NT2/D1 (cell line): ENCODE measurements around the gene DDX3X.
"Not testable (repeated sequence)": the region's sequence is repeated elsewhere in the genome, so short reads cannot be mapped to it uniquely, and the experiment has no call there.

Source experiments
- DNase-seq: peaks from one replicate; pipeline ENCODE4 v3.0.0-alpha.2; 2011; ENCODE audit warnings: low read depth, low spot score
- H3K27me3 ChIP-seq: 2 replicates; pipeline ENCODE4 v1.6.0; 2011; ENCODE audit warnings: mild to moderate bottlenecking; ENCODE audit not compliant: insufficient read length, insufficient read depth
- H3K36me3 ChIP-seq: 2 replicates; pipeline ENCODE4 v1.6.1; 2011; ENCODE audit warnings: mild to moderate bottlenecking, low read length, mixed read lengths; ENCODE audit not compliant: insufficient read depth, insufficient read length
- H3K4me1 ChIP-seq: 2 replicates; pipeline ENCODE4 v1.5.1; 2011; ENCODE audit not compliant: insufficient read depth, insufficient read length
- H3K4me3 ChIP-seq: 2 replicates; pipeline ENCODE4 v1.5.1; 2011; ENCODE audit warnings: low read depth; ENCODE audit not compliant: insufficient read length
- H3K9ac ChIP-seq: 2 replicates; pipeline ENCODE4 v1.6.0; 2011; ENCODE audit warnings: low read depth; ENCODE audit not compliant: insufficient read length
- H3K9me3 ChIP-seq: 2 replicates; pipeline ENCODE4 v1.5.1; 2011; ENCODE audit warnings: mild to moderate bottlenecking, low read length; ENCODE audit not compliant: insufficient read depth
- SUZ12 ChIP-seq: IDR thresholded peaks from 2 replicates; pipeline ENCODE4 v1.6.1; 2011; ENCODE audit not compliant: insufficient read length, insufficient read depth; ENCODE audit errors: extremely low read depth
- YY1 ChIP-seq: IDR thresholded peaks from 2 replicates; pipeline ENCODE4 v1.6.1; 2011; ENCODE audit not compliant: insufficient read length, insufficient read depth
- ZNF274 ChIP-seq: IDR thresholded peaks from 2 replicates; pipeline ENCODE4 v1.6.1; 2011; ENCODE audit warnings: mild to moderate bottlenecking, low read depth, low read length

Gene DDX3X

DNA sequence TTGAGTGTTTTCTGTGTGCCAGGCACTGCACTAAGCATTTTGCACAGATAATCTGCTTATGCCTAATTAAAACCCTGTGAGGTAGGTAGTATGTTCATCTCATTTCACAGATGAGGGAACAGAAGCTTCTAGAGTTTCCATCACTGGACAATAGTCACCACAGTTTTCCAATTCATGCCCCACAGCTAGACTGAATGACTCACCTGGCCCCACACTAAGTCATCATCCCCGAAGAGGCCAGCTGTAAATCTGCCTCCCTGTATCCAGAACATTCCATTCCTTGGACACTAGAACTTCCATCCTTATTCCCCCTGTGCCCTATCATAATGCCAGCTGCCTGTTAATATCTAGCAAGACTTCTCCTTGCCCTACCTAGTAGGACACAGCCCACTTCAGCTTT is 72.2 kb downstream of the DDX3X start:
- Histone ChIP-seq H3K36me3 (no peaks in the 10 kb centered on the region), H3K27me3 (no peaks in the 10 kb centered on the region), H3K9ac (no peak overlapping the region), H3K9me3 (no peaks in the 10 kb centered on the region), H3K4me1 (peaks cover 2% of the 10 kb centered on the region), H3K4me3 (no peak overlapping the region)
- DNase-seq = no peak
- no peak for TF ChIP-seq YY1
- TF ChIP-seq SUZ12 = no peak
- no peak for TF ChIP-seq ZNF274

DNA sequence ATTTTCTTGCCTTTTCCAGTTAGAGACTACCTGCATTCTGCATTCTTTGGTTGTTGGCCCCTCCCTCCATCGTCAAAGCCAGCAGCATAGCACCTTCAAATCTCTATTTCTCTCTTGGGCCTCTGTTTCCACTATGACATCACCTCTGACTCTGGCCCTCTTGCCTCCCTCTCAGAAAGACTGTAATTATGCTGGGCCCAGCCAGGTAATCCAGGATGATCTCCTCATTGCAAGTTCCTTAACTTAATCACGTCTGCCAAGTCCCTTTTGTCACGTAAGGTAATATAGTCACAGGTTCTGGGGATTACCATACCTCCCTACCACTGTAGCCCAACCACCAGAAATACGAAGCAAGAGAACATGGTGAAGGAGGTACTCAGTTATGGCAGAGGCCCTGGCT is 73.9 kb downstream of the DDX3X start:
- H3K27me3 ChIP-seq = no peaks in the 10 kb centered on the region
- no peak overlapping the region for H3K4me3 ChIP-seq
- no peak for DNase-seq
- H3K36me3 ChIP-seq = no peaks in the 10 kb centered on the region
- peaks cover 4% of the 10 kb centered on the region for H3K4me1 ChIP-seq
- H3K9ac ChIP-seq = no peak overlapping the region
- TF ChIP-seq SUZ12 (no peak), YY1 (no peak), ZNF274 (no peak)
- H3K9me3 ChIP-seq = no peaks in the 10 kb centered on the region

GRCh38 chrX:41408576-41408975 is 74.6 kb downstream of the DDX3X start:
- H3K36me3 ChIP-seq = no peaks in the 10 kb centered on the region
- H3K9me3 ChIP-seq = no peaks in the 10 kb centered on the region
- H3K27me3 ChIP-seq = no peaks in the 10 kb centered on the region
- H3K4me3 ChIP-seq = no peak overlapping the region
- peaks cover 4% of the 10 kb centered on the region for H3K4me1 ChIP-seq
- no peak for DNase-seq
- H3K9ac ChIP-seq = no peak overlapping the region
- no peak for TF ChIP-seq YY1
- no peak for TF ChIP-seq SUZ12
- TF ChIP-seq ZNF274 = no peak

DNA sequence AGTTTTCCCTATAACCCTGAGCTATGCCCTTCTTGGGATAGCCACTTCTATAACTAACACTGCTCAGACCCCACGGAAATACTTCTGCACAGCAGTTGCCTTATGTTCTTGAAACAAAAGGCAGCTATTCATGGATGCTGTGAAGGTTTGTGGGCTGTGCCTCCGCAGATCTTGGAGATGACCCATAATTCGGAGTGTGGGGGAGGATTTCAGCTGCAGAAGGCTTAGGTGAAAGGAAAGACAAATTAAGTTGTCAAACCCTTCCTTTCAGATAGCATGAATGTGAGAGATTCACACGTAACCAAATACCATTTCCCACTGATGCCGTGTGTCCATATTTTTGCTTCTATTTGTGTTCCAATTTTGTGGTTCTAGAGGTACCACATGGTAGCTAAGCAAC is 75.0 kb downstream of the DDX3X start:
- no peak overlapping the region for H3K9ac ChIP-seq
- peaks cover 4% of the 10 kb centered on the region for H3K4me1 ChIP-seq
- H3K9me3 ChIP-seq = no peaks in the 10 kb centered on the region
- TF ChIP-seq YY1 (no peak), ZNF274 (no peak), SUZ12 (no peak)
- H3K36me3 ChIP-seq = no peaks in the 10 kb centered on the region
- no peak for DNase-seq
- H3K4me3 ChIP-seq = no peak overlapping the region
- no peaks in the 10 kb centered on the region for H3K27me3 ChIP-seq

DNA sequence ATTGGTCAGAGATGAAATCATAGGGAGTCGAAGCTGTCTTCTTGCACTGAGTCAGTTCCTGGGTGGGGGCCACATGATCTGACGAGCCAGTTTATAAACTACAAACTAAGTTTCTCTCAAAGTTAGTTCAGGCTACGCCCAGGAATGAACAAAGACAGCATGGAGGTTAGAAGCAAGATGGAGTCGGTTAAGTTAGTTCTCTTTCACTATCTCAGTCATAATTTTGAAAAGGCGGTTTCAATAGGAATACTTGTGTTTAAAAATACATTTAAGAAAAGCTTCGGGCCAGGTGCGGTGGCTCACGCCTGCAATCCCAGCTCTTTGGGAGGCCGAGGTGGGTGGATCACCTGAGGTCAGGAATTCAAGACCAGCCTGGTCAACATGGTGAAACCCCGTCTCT is 77.3 kb downstream of the DDX3X start:
- H3K9me3 ChIP-seq, H3K9ac ChIP-seq, H3K27me3 ChIP-seq, H3K4me1 ChIP-seq, DNase-seq, H3K4me3 ChIP-seq, H3K36me3 ChIP-seq: not testable (repeated sequence)

DNA sequence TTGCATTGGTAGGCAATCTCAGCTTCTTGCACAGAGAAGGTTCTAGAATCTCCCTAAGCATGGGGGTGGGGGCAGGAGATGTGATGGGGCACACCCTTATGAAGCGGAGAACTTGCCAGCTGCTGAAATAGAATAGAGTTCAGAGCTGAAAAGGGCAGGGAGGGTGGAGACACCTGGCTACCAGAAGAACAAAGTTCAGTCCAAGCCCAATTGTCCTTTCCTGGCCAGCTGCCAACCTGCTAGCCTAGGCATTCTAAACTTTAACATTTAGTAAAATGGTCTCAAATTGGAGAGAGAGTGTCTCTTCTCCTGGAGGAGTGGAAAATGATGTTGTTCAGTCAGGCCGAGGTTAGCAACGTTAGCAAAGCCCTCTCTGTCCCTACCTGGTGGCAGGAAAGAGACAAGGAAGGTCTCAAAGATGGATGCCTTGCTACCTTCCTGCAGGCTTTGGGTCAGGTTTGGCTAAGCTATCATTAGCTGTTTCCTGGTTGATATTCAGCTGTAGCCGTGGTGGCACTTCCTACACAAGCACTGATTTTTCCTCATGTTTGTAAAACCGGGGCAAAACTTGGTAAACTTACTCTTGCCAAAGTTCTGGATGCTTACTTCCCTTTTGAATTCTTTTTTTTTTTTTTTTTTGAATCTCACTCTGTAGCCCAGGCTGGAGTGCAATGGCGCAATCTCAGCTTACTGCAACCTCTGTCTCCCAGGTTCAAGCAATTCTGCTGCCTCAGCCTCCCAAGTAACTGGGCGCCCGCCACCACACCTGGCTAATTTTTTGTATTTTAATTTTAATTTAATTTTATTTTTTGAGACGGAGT is 78.5 kb downstream of the DDX3X start:
- no peak overlapping the region for H3K9ac ChIP-seq
- H3K9me3 ChIP-seq = 0 out of 2 replicates have a peak, but pooled peaks cover 3% of the 10 kb centered on the region
- peaks cover 4% of the 10 kb centered on the region for H3K4me1 ChIP-seq
- H3K27me3 ChIP-seq = no peaks in the 10 kb centered on the region
- H3K4me3 ChIP-seq = no peak overlapping the region
- H3K36me3 ChIP-seq = no peaks in the 10 kb centered on the region
- TF ChIP-seq ZNF274 (no peak), YY1 (no peak), SUZ12 (no peak)
- DNase-seq = no peak
